ENCODE data around the gene FOCAD. TPM values are rescaled to one million over a fixed set of nuclear protein-coding genes. Genes with fewer than 3 reads are reported as not detected.
A peak's percentile ranks its signal among the peaks of the same experiment; 100 is the strongest.

FOCAD gene
- total RNA-seq, 2 donors from 2014 or later: 21.5 to 85.7 TPM

DNA sequence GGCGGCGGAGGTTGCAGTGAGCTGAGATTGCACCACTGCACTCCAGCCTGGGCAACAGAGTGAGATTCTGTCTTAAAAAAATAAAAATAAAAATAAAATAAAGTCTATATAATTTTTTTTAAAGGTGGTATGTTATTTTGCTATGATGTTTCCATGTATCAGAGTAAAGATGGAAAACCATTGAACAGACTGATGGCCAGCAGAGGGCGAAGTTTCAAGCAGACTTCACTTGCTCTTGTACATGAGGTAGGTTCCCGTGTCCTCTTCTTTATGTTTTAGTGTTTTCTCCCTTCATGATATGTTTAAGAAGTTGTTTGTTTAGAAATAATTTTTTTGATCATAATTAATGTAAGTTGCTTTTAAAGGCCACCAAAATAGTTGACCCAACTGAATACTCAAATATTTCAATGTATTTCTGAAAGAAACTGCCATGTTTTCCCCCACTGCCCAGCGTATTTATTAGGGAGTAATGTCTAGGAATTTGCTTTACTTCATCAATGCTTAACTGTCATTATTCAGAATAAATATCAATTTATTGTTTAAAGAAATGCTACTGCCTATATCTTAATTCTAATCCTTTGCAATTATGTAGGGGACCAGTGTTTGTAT, 201.0 kb downstream of the FOCAD start:
- no peak overlapping the region for H3K4me3 ChIP-seq
- TF ChIP-seq POLR2A (IDR thresholded peaks at IDR 0.05): no peak
- TF ChIP-seq, protein P1, sequence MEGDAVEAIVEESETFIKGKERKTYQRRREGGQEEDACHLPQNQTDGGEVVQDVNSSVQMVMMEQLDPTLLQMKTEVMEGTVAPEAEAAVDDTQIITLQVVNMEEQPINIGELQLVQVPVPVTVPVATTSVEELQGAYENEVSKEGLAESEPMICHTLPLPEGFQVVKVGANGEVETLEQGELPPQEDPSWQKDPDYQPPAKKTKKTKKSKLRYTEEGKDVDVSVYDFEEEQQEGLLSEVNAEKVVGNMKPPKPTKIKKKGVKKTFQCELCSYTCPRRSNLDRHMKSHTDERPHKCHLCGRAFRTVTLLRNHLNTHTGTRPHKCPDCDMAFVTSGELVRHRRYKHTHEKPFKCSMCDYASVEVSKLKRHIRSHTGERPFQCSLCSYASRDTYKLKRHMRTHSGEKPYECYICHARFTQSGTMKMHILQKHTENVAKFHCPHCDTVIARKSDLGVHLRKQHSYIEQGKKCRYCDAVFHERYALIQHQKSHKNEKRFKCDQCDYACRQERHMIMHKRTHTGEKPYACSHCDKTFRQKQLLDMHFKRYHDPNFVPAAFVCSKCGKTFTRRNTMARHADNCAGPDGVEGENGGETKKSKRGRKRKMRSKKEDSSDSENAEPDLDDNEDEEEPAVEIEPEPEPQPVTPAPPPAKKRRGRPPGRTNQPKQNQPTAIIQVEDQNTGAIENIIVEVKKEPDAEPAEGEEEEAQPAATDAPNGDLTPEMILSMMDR (IDR thresholded peaks at IDR 0.05): peak in 6 of 7 experiments; percentile 39 to 69 (median 44)
- DNase-seq (peak; percentile 52 to 73 (median 66)), ATAC-seq (no peak)
- H3K4me1 ChIP-seq: no peaks in the 10 kb centered on the region
- H3K36me3 ChIP-seq (replicated peaks in 1 of 2; ENCODE audit: insufficient read depth in 1 of 2, low read depth in 2 of 2): no peaks in the 10 kb centered on the region
- no peaks in the 10 kb centered on the region for H3K9me3 ChIP-seq
- intact Hi-C loops (cut with DNase I): no loop called here
- 71 to 86% methylated on average over 5 of the region's 5 CpGs for WGBS, 2 donors
- H3K27ac ChIP-seq: no peak overlapping the region
- no peaks in the 10 kb centered on the region for H3K27me3 ChIP-seq

DNA sequence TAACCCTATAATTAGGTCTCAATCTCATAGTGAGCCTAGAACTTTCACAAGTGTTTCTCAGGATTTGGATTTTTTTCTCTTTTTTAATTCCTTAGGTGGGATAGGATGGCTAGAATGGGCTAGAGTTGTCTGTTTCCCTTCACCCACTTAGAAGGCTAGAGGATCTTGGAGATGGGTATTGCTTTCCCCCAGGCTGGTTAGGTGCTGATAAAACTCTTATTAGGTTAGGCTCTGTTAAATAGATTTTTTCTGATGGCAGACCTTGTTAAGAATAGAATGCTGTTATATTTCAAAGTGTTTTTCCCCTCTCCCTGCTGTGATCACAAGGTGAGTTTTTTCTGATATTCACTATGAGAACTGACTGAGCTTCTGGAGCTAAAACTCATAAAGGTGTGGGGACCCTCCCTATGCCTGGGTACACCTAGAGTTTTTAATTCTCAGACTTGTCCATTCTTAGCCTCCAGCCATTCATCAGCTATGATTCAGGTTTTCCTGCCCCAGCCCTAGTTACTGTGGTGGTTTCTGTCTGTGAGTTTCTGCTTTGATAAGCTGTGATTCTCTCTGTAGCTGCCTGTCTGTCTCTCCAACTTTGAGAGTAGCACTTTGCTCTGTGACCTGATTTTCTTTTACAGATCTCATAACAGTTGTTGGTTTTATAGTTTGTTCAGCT, 215.0 kb downstream of the FOCAD start:
- no peak for TF ChIP-seq POLR2A (IDR thresholded peaks at IDR 0.05)
- TF ChIP-seq, protein P1 (IDR thresholded peaks at IDR 0.05): no peak
- ATAC-seq (no peak), DNase-seq (no peak)
- Histone ChIP-seq H3K9me3 (no peaks in the 10 kb centered on the region), H3K27me3 (no peaks in the 10 kb centered on the region), H3K27ac (no peak overlapping the region), H3K4me3 (no peak overlapping the region), H3K4me1 (no peaks in the 10 kb centered on the region), H3K36me3 (replicated peaks in 1 of 2; ENCODE audit: insufficient read depth in 1 of 2, low read depth in 2 of 2) (no peaks in the 10 kb centered on the region)
- intact Hi-C loops (cut with DNase I): no loop called here

- Histone ChIP-seq H3K4me3 (no peak overlapping the region), H3K27ac (no peak overlapping the region), H3K27me3 (no peaks in the 10 kb centered on the region), H3K9me3 (no peaks in the 10 kb centered on the region), H3K36me3 (replicated peaks in 1 of 2; ENCODE audit: insufficient read depth in 1 of 2, low read depth in 2 of 2) (no peaks in the 10 kb centered on the region), H3K4me1 (no peaks in the 10 kb centered on the region)
- no peak for TF ChIP-seq POLR2A (IDR thresholded peaks at IDR 0.05)
- TF ChIP-seq, protein P1 (IDR thresholded peaks at IDR 0.05): no peak
- intact Hi-C loops (cut with DNase I): no loop called here
- 48 to 59% methylated on average over 5 of the region's 5 CpGs for WGBS, 2 donors
- DNase-seq (no peak), ATAC-seq (no peak)
Measured at GRCh38 chr9:20903212-20903611, 219.2 kb downstream of the FOCAD start.

- 65 to 79% methylated on average over 1 of the region's 1 CpG for WGBS, 2 donors
- no peak overlapping the region for H3K4me3 ChIP-seq
Measured at GRCh38 chr9:20904995-20905394, 220.9 kb downstream of the FOCAD start.

More at GRCh38 chr9:20904995-20905394, 220.9 kb downstream of the FOCAD start:
- H3K4me1 ChIP-seq: no peaks in the 10 kb centered on the region
- no peaks in the 10 kb centered on the region for H3K9me3 ChIP-seq
- no peaks in the 10 kb centered on the region for H3K36me3 ChIP-seq (replicated peaks in 1 of 2; ENCODE audit: insufficient read depth in 1 of 2, low read depth in 2 of 2)
- TF ChIP-seq, protein P1 (IDR thresholded peaks at IDR 0.05): no peak
- no peak for TF ChIP-seq POLR2A (IDR thresholded peaks at IDR 0.05)
- ATAC-seq: no peak
- no peaks in the 10 kb centered on the region for H3K27me3 ChIP-seq
- no peak overlapping the region for H3K27ac ChIP-seq
- no peak for DNase-seq
- intact Hi-C loops (cut with DNase I): no loop called here

All from body of pancreas (tissue), 4 donors.